ENCODE data around the gene ANKMY1.

DNA sequence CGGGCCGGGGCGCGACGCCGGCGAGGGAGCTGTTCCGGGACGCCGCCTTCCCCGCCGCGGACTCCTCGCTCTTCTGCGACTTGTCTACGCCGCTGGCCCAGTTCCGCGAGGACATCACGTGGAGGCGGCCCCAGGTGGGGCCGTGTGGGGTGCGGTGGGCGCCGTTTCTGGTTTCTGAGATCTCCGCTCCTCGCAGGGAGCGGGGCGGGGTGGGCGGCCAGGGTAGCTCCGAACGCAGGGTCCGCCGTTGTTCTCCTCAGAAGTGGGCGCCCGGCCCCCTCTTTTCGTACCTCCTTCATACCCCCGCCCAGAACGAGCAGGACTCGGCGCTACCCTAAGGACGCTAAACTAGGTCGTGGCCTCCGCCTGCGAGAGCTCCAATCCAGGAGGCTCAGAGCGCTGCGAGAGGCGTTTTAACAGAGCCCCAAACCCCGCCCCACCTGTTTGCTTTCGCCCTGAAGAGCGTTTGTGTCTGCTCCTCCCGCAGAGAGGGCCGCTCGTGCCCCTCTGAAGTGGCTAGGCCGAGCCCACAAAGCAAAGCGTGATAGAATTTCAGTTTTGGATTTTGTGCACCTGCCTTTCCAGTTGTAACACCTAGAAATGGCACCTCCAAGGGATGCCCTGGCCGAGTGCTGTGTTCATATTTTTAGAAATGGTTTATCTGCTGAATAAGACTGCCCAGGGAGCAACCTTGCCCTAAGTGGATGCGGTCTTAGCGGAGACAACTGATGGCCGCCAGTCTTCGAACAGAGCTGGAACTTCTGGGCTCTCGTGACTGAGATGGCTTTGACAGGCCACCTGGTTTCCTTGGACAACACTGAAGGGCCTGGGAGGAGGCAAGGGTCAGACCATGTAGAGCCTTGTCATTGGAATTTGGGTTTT lies 29.4 kb upstream of the ANKMY1 start:
- TF ChIP-seq ZNF274 (IDR thresholded peaks at IDR 0.05; ENCODE audit: low read depth, low read length), result no peak
- no peak for TF ChIP-seq YY1 (IDR thresholded peaks at IDR 0.05; ENCODE audit: insufficient read depth, insufficient read length)

Measured in NT2/D1 (cell line).